Spleen (tissue), 11 donors: Measurements from ENCODE around the gene CLMN. TPM values are rescaled to one million over a fixed set of nuclear protein-coding genes. Genes with fewer than 3 reads are reported as not detected.
A peak's percentile ranks its signal among the peaks of the same experiment; 100 is the strongest.

Experiments used
- DNase-seq: peaks from one replicate; pipeline ENCODE4 v3.0.0-alpha.2; 2020
- H3K27ac ChIP-seq, 8 donors: fragments of 200-600 bp; sonication (generic) in 7 of 8; 1 replicate in 4 of 8; 2 replicates in 4 of 8; pipeline versions ENCODE4 v1.5.0 to v1.8.0; 2016 to 2021; ENCODE audit warnings: inconsistent platforms in 4 of 8, mild to moderate bottlenecking in 4 of 8, moderate library complexity in 1 of 8
- H3K27me3 ChIP-seq, 7 donors: fragments of 200-600 bp; sonication (generic) in 6 of 7; replicated peaks in 1 of 7; 1 replicate in 4 of 7; 2 replicates in 3 of 7; pipeline versions ENCODE4 v1.5.0 to v1.8.0; 2016 to 2021; ENCODE audit warnings: inconsistent platforms in 3 of 7, mild to moderate bottlenecking in 1 of 7
- H3K36me3 ChIP-seq, 6 donors: fragments of 200-600 bp; sonication (generic) in 5 of 6; 1 replicate in 4 of 6; 2 replicates in 2 of 6; pipeline versions ENCODE4 v1.5.0 to v1.8.0; 2016 to 2021; ENCODE audit warnings: inconsistent platforms in 2 of 6
- H3K4me1 ChIP-seq, 6 donors: fragments of 200-600 bp; sonication (generic) in 5 of 6; 1 replicate in 3 of 6; 2 replicates in 3 of 6; pipeline versions ENCODE4 v1.5.0 to v1.8.0; 2016 to 2021; ENCODE audit warnings: inconsistent platforms in 3 of 6
- H3K4me3 ChIP-seq, 8 donors: fragments of 200-600 bp; sonication (generic) in 7 of 8; 1 replicate in 4 of 8; 2 replicates in 4 of 8; pipeline versions ENCODE4 v1.5.0 to v1.8.0; 2016 to 2021; ENCODE audit warnings: inconsistent platforms in 4 of 8, mild to moderate bottlenecking in 4 of 8, moderate library complexity in 2 of 8
- H3K9me3 ChIP-seq, 8 donors: fragments of 200-600 bp; sonication (generic) in 7 of 8; 1 replicate in 4 of 8; 2 replicates in 4 of 8; pipeline versions ENCODE4 v1.5.0 to v1.8.0; 2016 to 2021; ENCODE audit warnings: inconsistent platforms in 4 of 8
- POLR2A ChIP-seq, 3 donors: fragments of 450-650 bp; IDR thresholded peaks; one replicate each; pipeline ENCODE4 v1.5.1; 2017; ENCODE audit warnings: antibody characterized with exemption in 3 of 3, mild to moderate bottlenecking in 1 of 3
- POLR2AphosphoS5 ChIP-seq, 3 donors: sonication (generic); formaldehyde crosslinking; IDR thresholded peaks; one replicate each; pipeline ENCODE4 v1.5.1; 2017; ENCODE audit warnings: antibody characterized with exemption in 3 of 3
- WGBS, 5 donors: extraction: QIAGEN DNeasy Blood & Tissue Kit in 3 of 5; methylation state at CpG; one replicate each; pipeline versions ENCODE4 v1.1.5 to v1.1.7; 2013 to 2018; 5-methylcytosine and 5-hydroxymethylcytosine counted together
- intact Hi-C: fragments of 100-400 bp; cut with DNase I; formaldehyde crosslinking; loops from one replicate; pipeline ENCODE4 v1.15.0; 2023; ENCODE audit warnings: low total_unique reads
- polyA plus RNA-seq, 3 donors: library from polyadenylated mRNA; stranded (reverse); fragments of 200-250 nt; gene quantifications; one replicate each; pipeline ENCODE4 v1.2.1, GENCODE V29; 2013
- total RNA-seq, 7 donors: library from RNA; depleted of rRNA in 3 of 7; stranded (reverse); fragments of >200 nt in 3 of 7; fragmentation: NEBNext Ultra II Directional in 4 of 7; extraction: Animal tissue kit (Norgen Biotek cat#: 25700) in 4 of 7; gene quantifications; one replicate each; pipeline versions ENCODE4 v1.1.0 to v1.2.1, GENCODE V29; 2016 to 2021
- TF ChIP-seq, protein P1 (sequence below), 11 experiments: fragments of 200-600 bp in 7 of 11; fragments of 450-650 bp in 4 of 11; sonication (generic) in 4 of 11; IDR thresholded peaks in 8 of 11; conservative IDR thresholded peaks in 3 of 11; 1 replicate in 7 of 11; 2 replicates in 4 of 11; pipeline versions ENCODE4 v1.4.0 to v1.8.0; 2016 to 2021; ENCODE audit warnings: antibody characterized with exemption in 11 of 11, inconsistent platforms in 4 of 11, mild to moderate bottlenecking in 1 of 11
- donor health status: healthy with polysubstance abuse.
- donor health status: DM: no; HTN: no; CAD: no; lungs with moderate emphysema.
- donor health status: DM: no; HTN: no; CAD: no.
- donor health status: Bipolar disorder and iron deficiency.
- donor health status: healthy.
- donor health status: DM: no; HTN: no; CAD: no.
- donor health status: DM: yes; HTN: yes; CAD: no.

Gene CLMN
- total and polyA plus RNA-seq, 10 donors: 2.7 to 21.4 (median 14.8) TPM

DNA sequence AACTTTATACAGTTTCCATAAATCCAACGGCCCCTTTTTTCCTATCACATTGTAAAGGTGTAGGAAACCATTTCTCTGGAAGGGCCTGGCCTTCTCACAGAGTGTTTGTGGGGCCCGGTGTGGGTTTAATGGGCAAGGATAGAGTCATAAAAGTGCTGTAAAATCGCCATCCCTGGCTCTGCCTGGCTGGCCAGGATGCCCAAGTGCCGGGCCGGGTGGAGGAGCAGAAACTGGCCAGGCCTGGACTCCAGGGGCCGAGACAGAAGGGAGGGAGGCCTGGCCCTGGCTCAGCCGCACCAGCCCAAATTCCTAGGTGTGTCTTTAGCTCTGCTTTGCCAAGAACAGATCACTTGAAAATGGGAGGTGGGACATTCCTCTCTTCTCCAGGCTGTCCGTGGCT is 85.3 kb downstream of the CLMN start:
- intact Hi-C loops: no loop called here
- TF ChIP-seq, protein P1, sequence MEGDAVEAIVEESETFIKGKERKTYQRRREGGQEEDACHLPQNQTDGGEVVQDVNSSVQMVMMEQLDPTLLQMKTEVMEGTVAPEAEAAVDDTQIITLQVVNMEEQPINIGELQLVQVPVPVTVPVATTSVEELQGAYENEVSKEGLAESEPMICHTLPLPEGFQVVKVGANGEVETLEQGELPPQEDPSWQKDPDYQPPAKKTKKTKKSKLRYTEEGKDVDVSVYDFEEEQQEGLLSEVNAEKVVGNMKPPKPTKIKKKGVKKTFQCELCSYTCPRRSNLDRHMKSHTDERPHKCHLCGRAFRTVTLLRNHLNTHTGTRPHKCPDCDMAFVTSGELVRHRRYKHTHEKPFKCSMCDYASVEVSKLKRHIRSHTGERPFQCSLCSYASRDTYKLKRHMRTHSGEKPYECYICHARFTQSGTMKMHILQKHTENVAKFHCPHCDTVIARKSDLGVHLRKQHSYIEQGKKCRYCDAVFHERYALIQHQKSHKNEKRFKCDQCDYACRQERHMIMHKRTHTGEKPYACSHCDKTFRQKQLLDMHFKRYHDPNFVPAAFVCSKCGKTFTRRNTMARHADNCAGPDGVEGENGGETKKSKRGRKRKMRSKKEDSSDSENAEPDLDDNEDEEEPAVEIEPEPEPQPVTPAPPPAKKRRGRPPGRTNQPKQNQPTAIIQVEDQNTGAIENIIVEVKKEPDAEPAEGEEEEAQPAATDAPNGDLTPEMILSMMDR (IDR thresholded peaks at IDR 0.05 in 8 of 11, conservative IDR thresholded peaks at IDR 0.05 in 3 of 11): no peak
- no peak for TF ChIP-seq POLR2A (IDR thresholded peaks at IDR 0.05)
- Histone ChIP-seq H3K4me3 (no peak overlapping the region), H3K36me3 (no peaks in the 10 kb centered on the region), H3K27ac (no peak overlapping the region), H3K4me1 (peaks cover 0 to 14% (median 10%) of the 10 kb centered on the region in 6 donors), H3K9me3 (no peaks in the 10 kb centered on the region), H3K27me3 (no peaks in the 10 kb centered on the region)
- DNase-seq: peak; percentile 57
- WGBS, 5 donors: 74 to 94% (median 83%) methylated on average over 5 to 8 of the region's 8 CpGs

DNA sequence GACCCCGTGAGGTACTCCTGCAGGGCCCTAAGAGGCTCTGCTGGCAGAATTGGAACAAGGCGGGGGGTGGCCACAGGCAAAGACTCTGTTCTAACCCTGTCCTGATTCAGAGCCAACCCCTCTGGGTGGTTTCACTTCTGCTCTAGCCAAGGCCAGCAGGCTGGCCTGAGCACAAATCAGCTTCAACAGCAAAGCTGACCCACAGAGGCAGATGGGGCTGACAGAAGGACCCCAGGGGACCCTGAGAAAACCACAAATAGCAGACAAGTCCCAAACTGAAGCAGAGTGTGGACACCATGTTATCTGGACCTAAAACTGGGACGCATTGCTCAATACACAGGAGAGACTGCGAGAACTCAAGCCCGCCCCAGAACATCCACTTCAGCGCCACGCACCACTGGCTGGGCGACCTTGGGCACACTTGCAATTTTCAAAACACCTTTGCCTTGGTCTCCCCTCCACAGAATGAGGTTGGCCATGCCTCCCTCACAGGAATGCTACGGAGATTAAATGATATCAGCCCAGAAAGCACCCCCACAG is 85.9 kb downstream of the CLMN start:
- intact Hi-C loops: no loop called here
- Histone ChIP-seq H3K4me1 (peaks cover 0 to 14% (median 10%) of the 10 kb centered on the region in 6 donors), H3K27me3 (no peaks in the 10 kb centered on the region), H3K27ac (no peak overlapping the region), H3K4me3 (no peak overlapping the region), H3K9me3 (no peaks in the 10 kb centered on the region), H3K36me3 (no peaks in the 10 kb centered on the region)
- TF ChIP-seq POLR2AphosphoS5 (IDR thresholded peaks at IDR 0.05): no peak
- TF ChIP-seq POLR2A (IDR thresholded peaks at IDR 0.05): no peak
- TF ChIP-seq, protein P1 (IDR thresholded peaks at IDR 0.05 in 8 of 11, conservative IDR thresholded peaks at IDR 0.05 in 3 of 11): no peak
- DNase-seq: peak; percentile 75
- 57 to 81% (median 73%) methylated on average over 5 to 9 of the region's 9 CpGs for WGBS, 5 donors

DNA sequence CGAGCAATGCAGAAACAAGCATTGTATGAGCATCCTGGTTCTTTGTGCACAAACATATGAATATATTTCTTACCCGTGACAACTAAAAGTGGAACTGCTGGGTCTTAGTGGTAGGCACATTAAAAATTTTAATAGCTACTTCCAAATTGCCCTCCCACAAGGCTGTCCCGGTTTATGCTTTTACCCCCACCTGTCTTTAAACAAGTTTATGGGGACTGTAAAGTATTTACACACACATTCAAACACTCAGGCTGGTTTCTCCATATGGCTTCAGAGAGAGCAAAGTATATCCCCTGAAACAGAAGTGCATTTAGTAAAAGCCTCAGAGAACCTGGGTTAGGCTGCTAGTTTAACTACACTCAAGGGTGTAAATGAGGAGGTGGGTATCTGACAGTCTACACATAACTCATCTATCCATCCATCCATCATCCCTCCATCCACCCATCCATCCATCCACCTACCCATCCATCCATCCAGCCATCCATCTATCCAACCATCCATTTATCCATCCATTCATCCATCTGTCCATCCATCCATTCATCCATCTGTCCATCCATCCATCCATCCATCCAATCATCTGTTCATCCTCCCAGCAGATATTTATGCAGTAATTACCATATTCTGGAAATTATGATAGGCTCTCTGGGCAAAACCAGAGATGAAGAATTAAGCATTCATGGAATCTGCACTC is 86.7 kb downstream of the CLMN start:
- TF ChIP-seq, protein P1 (IDR thresholded peaks at IDR 0.05 in 8 of 11, conservative IDR thresholded peaks at IDR 0.05 in 3 of 11): no peak
- no peak for TF ChIP-seq POLR2AphosphoS5 (IDR thresholded peaks at IDR 0.05)
- no peak for TF ChIP-seq POLR2A (IDR thresholded peaks at IDR 0.05)
- Histone ChIP-seq H3K4me3 (no peak overlapping the region), H3K36me3 (no peaks in the 10 kb centered on the region), H3K4me1 (peaks cover 0 to 14% (median 10%) of the 10 kb centered on the region in 6 donors), H3K27ac (no peak overlapping the region), H3K27me3 (no peaks in the 10 kb centered on the region), H3K9me3 (no peaks in the 10 kb centered on the region)
- no peak for DNase-seq
- WGBS, 5 donors: 75 to 90% (median 87%) methylated on average over 3 of the region's 3 CpGs
- intact Hi-C loops: no loop called here

DNA sequence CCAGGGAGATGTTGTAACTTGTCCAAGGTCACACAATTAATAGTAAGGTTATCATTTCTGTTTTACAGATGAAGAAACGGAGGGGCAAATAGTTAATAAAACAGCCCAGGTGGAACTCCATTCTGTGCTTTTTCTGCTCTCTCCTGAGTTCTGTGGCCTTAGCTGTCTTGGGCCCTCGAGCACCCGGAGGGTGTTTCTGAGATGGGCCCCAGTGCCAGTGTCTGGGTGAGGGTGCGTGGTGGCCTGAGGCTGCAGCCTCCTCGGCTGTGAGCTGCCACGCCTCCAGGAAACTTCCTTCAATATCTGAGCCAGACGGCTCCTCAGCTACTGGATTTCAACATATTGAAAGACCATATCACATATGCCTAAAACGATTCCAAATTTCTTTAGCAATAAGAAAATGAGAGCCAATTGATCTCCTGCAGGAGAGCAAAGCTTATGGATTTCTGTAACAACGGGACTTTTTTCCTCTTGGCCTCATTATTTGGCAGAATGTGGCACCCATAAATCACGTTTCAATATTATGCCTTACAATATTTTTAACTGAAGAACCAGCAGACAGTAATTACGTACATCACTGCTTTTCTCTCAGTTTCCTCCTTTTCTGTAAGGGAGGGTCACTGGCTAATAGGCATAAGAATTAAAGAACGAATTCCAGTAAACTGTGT is 87.6 kb downstream of the CLMN start:
- WGBS, 5 donors: 58 to 69% (median 61%) methylated on average over 12 of the region's 12 CpGs

More for the DNA sequence above, 87.6 kb downstream of the CLMN start:
- intact Hi-C loops: no loop called here
- no peak overlapping the region for H3K4me3 ChIP-seq
- no peaks in the 10 kb centered on the region for H3K27me3 ChIP-seq
- TF ChIP-seq POLR2AphosphoS5 (IDR thresholded peaks at IDR 0.05) (no peak), POLR2A (IDR thresholded peaks at IDR 0.05) (no peak)
- TF ChIP-seq, protein P1 (IDR thresholded peaks at IDR 0.05 in 8 of 11, conservative IDR thresholded peaks at IDR 0.05 in 3 of 11): no peak
- DNase-seq: peak; percentile 44
- no peaks in the 10 kb centered on the region for H3K36me3 ChIP-seq
- H3K9me3 ChIP-seq: no peaks in the 10 kb centered on the region
- peaks cover 0 to 14% (median 10%) of the 10 kb centered on the region in 6 donors for H3K4me1 ChIP-seq
- no peak overlapping the region for H3K27ac ChIP-seq
